Activated naive CD4-positive, alpha-beta T cell treated with anti-CD3 and anti-CD28 coated beads for 36 hours (primary cell): Measurements from ENCODE around the gene CR2. TPM values are rescaled to one million over a fixed set of nuclear protein-coding genes. Genes with fewer than 3 reads are reported as not detected.
"Not testable (repeated sequence)": the region's sequence is repeated elsewhere in the genome, so short reads cannot be mapped to it uniquely, and the experiment has no call there.

ENCODE experiments used
- CTCF ChIA-PET: fragments of 350-600 bp; sonication (Branson Sonifier 250); formaldehyde crosslinking; loops from one replicate; lab custom pipeline; 2021; ENCODE audit warnings: antibody characterized with exemption; lab: Charles Lee
- DNase-seq: peaks from one replicate; pipeline ENCODE4 v3.0.0-alpha.2; 2020
- H3K27ac Mint-ChIP-seq: one replicate; pipeline ENCODE4 v1.8.0; 2021; ENCODE audit warnings: mild to moderate bottlenecking, mixed read lengths
- H3K27me3 Mint-ChIP-seq: one replicate; pipeline ENCODE4 v1.8.0; 2021; ENCODE audit warnings: low read depth, mixed read lengths
- H3K36me3 Mint-ChIP-seq: one replicate; pipeline ENCODE4 v1.8.0; 2021; ENCODE audit warnings: low read depth, mixed read lengths
- H3K4me1 Mint-ChIP-seq: one replicate; pipeline ENCODE4 v1.8.0; 2021; ENCODE audit warnings: low read depth, mixed read lengths
- H3K4me3 Mint-ChIP-seq: one replicate; pipeline ENCODE4 v1.8.0; 2021; ENCODE audit warnings: mild to moderate bottlenecking, moderate library complexity, mixed read lengths
- H3K9me3 Mint-ChIP-seq: one replicate; pipeline ENCODE4 v1.8.0; 2021; ENCODE audit warnings: mixed read lengths
- intact Hi-C: fragments of 100-400 bp; cut with micrococcal nuclease; formaldehyde crosslinking; loops from one replicate; pipeline ENCODE4 v1.15.1; 2023
- total RNA-seq, 2 experiments: library from RNA; stranded (reverse); gene quantifications; one replicate each; pipeline ENCODE4 v1.2.3, GENCODE V29; 2021

Gene CR2
- total RNA-seq, 2 experiments from 2014 or later: 0.36 to 1.8 TPM

- H3K4me1 Mint-ChIP-seq: peaks cover 44% of the 10 kb centered on the region
- CTCF ChIA-PET: no interaction called here
- no peak overlapping the region for H3K27ac Mint-ChIP-seq
- H3K36me3 Mint-ChIP-seq: no peaks in the 10 kb centered on the region
- no peaks in the 10 kb centered on the region for H3K9me3 Mint-ChIP-seq
- H3K4me3 Mint-ChIP-seq: no peak overlapping the region
- intact Hi-C loops: no loop called here
- H3K27me3 Mint-ChIP-seq: peaks cover 9% of the 10 kb centered on the region
- DNase-seq: no peak
Observed at GRCh38 chr1:207458414-207458813, 4.3 kb downstream of the CR2 start.

GRCh38 chr1:207459008-207459407, 4.9 kb downstream of the CR2 start:
- CTCF ChIA-PET: no interaction called here
- Mint-ChIP-seq H3K9me3 (no peaks in the 10 kb centered on the region), H3K27ac (no peak overlapping the region), H3K27me3 (peaks cover 7% of the 10 kb centered on the region), H3K4me3 (no peak overlapping the region), H3K36me3 (no peaks in the 10 kb centered on the region), H3K4me1 (peaks cover 49% of the 10 kb centered on the region)
- intact Hi-C loops: no loop called here
- DNase-seq: peak; percentile 38

- peaks cover 42% of the 10 kb centered on the region for H3K4me1 Mint-ChIP-seq
- no peak overlapping the region for H3K4me3 Mint-ChIP-seq
- H3K9me3 Mint-ChIP-seq: no peaks in the 10 kb centered on the region
- DNase-seq: no peak
- intact Hi-C loops: no loop called here
- H3K27me3 Mint-ChIP-seq: no peaks in the 10 kb centered on the region
- H3K36me3 Mint-ChIP-seq: no peaks in the 10 kb centered on the region
- no peak overlapping the region for H3K27ac Mint-ChIP-seq
- CTCF ChIA-PET: interaction anchor here (0.7 to 1.2 kb wide), 3 partner anchors 37 to 412 kb away, joined by 3 to 4 read pairs (median 3); no protein-coding TSS in a partner anchor
Observed at GRCh38 chr1:207461649-207462048, 7.5 kb downstream of the CR2 start.

GRCh38 chr1:207462535-207462934, 8.4 kb downstream of the CR2 start:
- no peaks in the 10 kb centered on the region for H3K9me3 Mint-ChIP-seq
- H3K36me3 Mint-ChIP-seq: no peaks in the 10 kb centered on the region
- H3K27me3 Mint-ChIP-seq: no peaks in the 10 kb centered on the region
- DNase-seq: no peak
- H3K4me1 Mint-ChIP-seq: peaks cover 42% of the 10 kb centered on the region
- H3K4me3 Mint-ChIP-seq: no peak overlapping the region
- intact Hi-C loops: no loop called here
- CTCF ChIA-PET: interaction anchor here (1.0 kb wide), 1 partner anchor 113 kb away, joined by 4 read pairs; no protein-coding TSS in a partner anchor
- no peak overlapping the region for H3K27ac Mint-ChIP-seq

GRCh38 chr1:207463021-207463420, 8.9 kb downstream of the CR2 start:
- DNase-seq: no peak
- Mint-ChIP-seq H3K4me3 (no peak overlapping the region), H3K36me3 (no peaks in the 10 kb centered on the region), H3K9me3 (no peaks in the 10 kb centered on the region), H3K27me3 (no peaks in the 10 kb centered on the region), H3K27ac (no peak overlapping the region), H3K4me1 (peaks cover 42% of the 10 kb centered on the region)
- CTCF ChIA-PET: interaction anchor here (2.1 kb wide), 1 partner anchor 9 kb away, joined by 10 read pairs; the partner anchor contains the start of gene CR2
- intact Hi-C loops: loop anchor here (1.0 kb wide), 1 partner anchor 36 kb away; no protein-coding TSS in a partner anchor

- CTCF ChIA-PET: interaction anchor here (2.1 kb wide), 1 partner anchor 9 kb away, joined by 10 read pairs; the partner anchor contains the start of gene CR2
- Mint-ChIP-seq H3K27me3 (no peaks in the 10 kb centered on the region), H3K4me1 (peaks cover 42% of the 10 kb centered on the region), H3K27ac (no peak overlapping the region), H3K9me3 (no peaks in the 10 kb centered on the region), H3K4me3 (no peak overlapping the region), H3K36me3 (no peaks in the 10 kb centered on the region)
- intact Hi-C loops: loop anchor here (1.0 kb wide), 1 partner anchor 36 kb away; no protein-coding TSS in a partner anchor
- DNase-seq: no peak
Observed at GRCh38 chr1:207463571-207463970, 9.4 kb downstream of the CR2 start.

GRCh38 chr1:207470927-207471326, 16.8 kb downstream of the CR2 start:
- peak; percentile 23 for DNase-seq
- H3K36me3 Mint-ChIP-seq: no peaks in the 10 kb centered on the region
- H3K27me3 Mint-ChIP-seq: no peaks in the 10 kb centered on the region
- no peak overlapping the region for H3K27ac Mint-ChIP-seq
- no peak overlapping the region for H3K4me3 Mint-ChIP-seq
- no peaks in the 10 kb centered on the region for H3K9me3 Mint-ChIP-seq
- CTCF ChIA-PET: no interaction called here
- intact Hi-C loops: no loop called here
- H3K4me1 Mint-ChIP-seq: peaks cover 8% of the 10 kb centered on the region

GRCh38 chr1:207474210-207474609, 20.1 kb downstream of the CR2 start:
- Mint-ChIP-seq H3K36me3 (no peaks in the 10 kb centered on the region), H3K4me1 (peaks cover 8% of the 10 kb centered on the region), H3K4me3 (no peak overlapping the region), H3K27ac (no peak overlapping the region), H3K9me3 (no peaks in the 10 kb centered on the region), H3K27me3 (no peaks in the 10 kb centered on the region)
- CTCF ChIA-PET: interaction anchor here (0.7 kb wide), 1 partner anchor 381 kb away, joined by 3 read pairs; no protein-coding TSS in a partner anchor
- no peak for DNase-seq
- intact Hi-C loops: no loop called here

GRCh38 chr1:207486198-207486597, 32.1 kb downstream of the CR2 start:
- CTCF ChIA-PET: no interaction called here
- Mint-ChIP-seq H3K27ac (no peak overlapping the region), H3K4me3 (no peak overlapping the region), H3K27me3 (no peaks in the 10 kb centered on the region), H3K9me3 (no peaks in the 10 kb centered on the region), H3K4me1 (no peaks in the 10 kb centered on the region), H3K36me3 (no peaks in the 10 kb centered on the region)
- intact Hi-C loops: no loop called here
- no peak for DNase-seq

- no peak overlapping the region for H3K27ac Mint-ChIP-seq
- CTCF ChIA-PET: no interaction called here
- intact Hi-C loops: no loop called here
- H3K4me3 Mint-ChIP-seq: no peak overlapping the region
- no peaks in the 10 kb centered on the region for H3K36me3 Mint-ChIP-seq
- H3K9me3 Mint-ChIP-seq: no peaks in the 10 kb centered on the region
- H3K4me1 Mint-ChIP-seq: no peaks in the 10 kb centered on the region
- DNase-seq: no peak
- H3K27me3 Mint-ChIP-seq: no peaks in the 10 kb centered on the region
Observed at GRCh38 chr1:207487636-207488035, 33.5 kb downstream of the CR2 start.

- Mint-ChIP-seq H3K27ac (no peak overlapping the region), H3K27me3 (peaks cover 17% of the 10 kb centered on the region), H3K4me3 (no peak overlapping the region), H3K9me3 (no peaks in the 10 kb centered on the region), H3K4me1 (peaks cover 11% of the 10 kb centered on the region), H3K36me3 (no peaks in the 10 kb centered on the region)
- DNase-seq: no peak
- intact Hi-C loops: no loop called here
- CTCF ChIA-PET: interaction anchor here (1.1 kb wide), 1 partner anchor 48 kb away, joined by 3 read pairs; no protein-coding TSS in a partner anchor
Observed at GRCh38 chr1:207493212-207493611, 39.1 kb downstream of the CR2 start.

GRCh38 chr1:207494171-207494570, 40.0 kb downstream of the CR2 start:
- Mint-ChIP-seq H3K4me3 (no peak overlapping the region), H3K4me1 (peaks cover 11% of the 10 kb centered on the region), H3K36me3 (no peaks in the 10 kb centered on the region), H3K27ac (no peak overlapping the region), H3K27me3 (peaks cover 17% of the 10 kb centered on the region), H3K9me3 (no peaks in the 10 kb centered on the region)
- CTCF ChIA-PET: interaction anchor here (0.6 kb wide), 1 partner anchor 343 kb away, joined by 3 read pairs; no protein-coding TSS in a partner anchor
- intact Hi-C loops: no loop called here
- no peak for DNase-seq

GRCh38 chr1:207495281-207495680, 41.2 kb downstream of the CR2 start:
- intact Hi-C loops: loop anchor here (5.0 kb wide), 2 partner anchors 202 to 257 kb away; partner anchors contain the start of gene CD46
- peaks cover 21% of the 10 kb centered on the region for H3K4me1 Mint-ChIP-seq
- not testable (repeated sequence) for H3K9me3 Mint-ChIP-seq, H3K36me3 Mint-ChIP-seq, H3K4me3 Mint-ChIP-seq, DNase-seq, H3K27ac Mint-ChIP-seq
- peaks cover 17% of the 10 kb centered on the region for H3K27me3 Mint-ChIP-seq
- CTCF ChIA-PET: interaction anchor here (0.6 kb wide), 1 partner anchor 41 kb away, joined by 3 read pairs; the partner anchor contains the start of gene CR2
